Measurements from ENCODE around the gene CLCN2.

Gene CLCN2

DNA sequence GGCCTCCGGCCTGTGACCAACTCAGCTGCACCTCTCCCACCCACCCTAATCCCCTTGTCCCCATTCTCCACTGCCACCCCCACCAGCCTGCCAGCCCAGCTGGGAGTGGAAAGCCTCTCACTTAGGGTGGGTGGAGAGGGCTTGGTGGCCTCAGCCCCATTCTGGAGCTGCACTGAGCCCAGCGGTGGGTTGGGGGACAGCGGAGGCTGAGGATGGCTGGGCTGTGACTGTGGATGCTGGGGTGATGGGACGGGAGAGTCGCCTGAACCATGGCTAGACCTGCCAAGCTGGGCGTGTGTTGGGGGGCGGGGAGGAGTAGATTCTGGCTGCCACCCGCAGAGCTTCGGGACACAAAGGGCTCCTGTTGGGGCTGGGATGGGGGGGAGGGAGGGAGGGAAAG lies 1.8 kb downstream of the CLCN2 start:
- no peak for DNase-seq

DNA sequence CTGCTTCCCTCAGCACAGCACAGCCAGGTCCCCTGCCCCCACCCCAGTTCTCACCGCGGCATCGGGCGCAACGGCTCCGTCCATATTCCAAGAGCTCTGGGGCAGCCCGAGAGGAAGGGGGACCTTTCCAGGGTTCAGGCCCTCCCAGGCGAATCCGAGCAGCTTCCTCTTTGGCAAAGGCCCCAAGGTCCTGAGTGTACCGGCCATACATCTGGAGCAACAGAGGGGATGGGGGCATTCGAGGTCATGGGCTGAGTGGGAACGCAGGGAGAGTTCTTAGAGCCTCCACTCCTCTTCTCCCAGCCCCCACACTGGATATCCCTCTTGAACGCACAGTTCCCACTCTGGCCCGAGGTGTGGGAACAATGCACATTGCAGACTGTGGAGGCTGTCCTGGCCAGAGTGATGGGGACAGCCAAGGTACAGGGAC lies 2.5 kb downstream of the CLCN2 start:
- no peak for DNase-seq

DNA sequence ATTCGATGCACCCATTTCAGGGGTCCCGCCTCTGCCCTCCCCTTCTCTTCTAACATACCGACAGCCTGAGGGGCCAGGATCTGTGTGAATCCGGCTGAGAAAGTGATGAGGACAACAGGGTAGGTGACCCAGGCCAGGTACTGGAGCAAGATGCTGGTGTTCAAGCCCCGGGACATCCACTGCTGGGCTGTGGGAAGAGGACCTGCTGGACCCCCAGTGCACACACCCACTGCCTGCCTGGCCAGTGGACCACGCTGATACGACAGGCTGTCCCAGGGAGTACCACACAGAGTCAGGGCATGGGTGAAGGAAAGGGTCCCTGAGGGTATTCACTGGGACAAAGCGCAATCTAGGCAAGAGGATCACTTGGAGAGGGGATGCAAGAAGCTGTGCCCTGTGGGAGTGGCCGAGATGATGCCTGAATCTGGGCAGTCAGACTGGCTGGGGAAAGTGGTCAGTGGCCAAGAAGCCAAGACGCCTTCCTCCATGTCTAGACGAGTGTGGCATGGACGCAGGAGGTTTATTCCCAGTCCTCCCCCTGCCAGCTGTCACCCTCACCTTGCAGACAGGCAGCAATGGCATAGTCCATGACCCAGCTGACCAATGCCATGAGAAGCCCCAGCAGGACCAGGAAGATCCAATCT lies 3.2 kb downstream of the CLCN2 start:
- DNase-seq: no peak

- DNase-seq: no peak
Observed at GRCh38 chr3:184357248-184358123, 3.9 kb downstream of the CLCN2 start.

DNA sequence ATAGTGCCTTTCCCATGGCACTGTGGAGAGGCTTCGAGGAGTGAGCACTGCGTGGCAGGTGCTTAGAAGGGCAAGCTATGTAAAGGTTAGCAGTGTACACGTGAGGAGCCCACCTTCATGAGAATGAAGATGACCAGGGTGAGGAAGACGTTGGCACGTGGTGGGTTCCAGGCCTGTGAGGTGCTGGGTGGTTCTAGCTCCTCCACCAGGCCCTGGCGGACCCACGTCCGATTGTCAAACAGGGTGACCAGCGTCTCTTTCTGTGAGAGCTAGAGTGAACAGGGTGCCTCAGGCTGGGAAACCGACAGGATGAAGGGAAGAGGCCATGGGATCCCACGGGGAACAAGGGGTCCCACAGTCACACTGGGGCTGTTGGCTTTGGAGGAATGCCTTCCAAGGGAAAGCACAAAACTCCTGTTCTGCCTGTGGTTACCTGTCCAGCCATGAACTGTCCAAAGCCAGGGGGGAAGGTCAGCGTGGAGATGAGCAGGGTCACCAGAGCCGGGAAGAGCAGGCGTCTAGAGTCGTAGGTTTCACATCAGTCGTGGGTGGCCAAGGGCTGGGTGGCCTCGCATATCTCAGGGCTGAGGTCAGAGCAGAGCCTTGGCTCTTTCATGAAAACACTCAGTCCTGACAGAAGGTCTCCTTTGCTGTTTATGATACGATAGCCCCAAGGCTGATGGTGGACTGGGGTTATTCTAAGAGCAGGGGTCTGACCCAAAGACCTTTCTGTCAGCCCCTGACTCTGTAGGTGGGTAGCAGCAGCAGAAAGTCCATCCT lies 6.0 kb downstream of the CLCN2 start:
- no peak for DNase-seq

- DNase-seq: no peak
Observed at GRCh38 chr3:184354754-184355153, 6.7 kb downstream of the CLCN2 start.

- no peak for DNase-seq
Observed at GRCh38 chr3:184354121-184354728, 7.2 kb downstream of the CLCN2 start.

- DNase-seq: no peak
Observed at GRCh38 chr3:184353546-184353941, 7.9 kb downstream of the CLCN2 start.

DNA sequence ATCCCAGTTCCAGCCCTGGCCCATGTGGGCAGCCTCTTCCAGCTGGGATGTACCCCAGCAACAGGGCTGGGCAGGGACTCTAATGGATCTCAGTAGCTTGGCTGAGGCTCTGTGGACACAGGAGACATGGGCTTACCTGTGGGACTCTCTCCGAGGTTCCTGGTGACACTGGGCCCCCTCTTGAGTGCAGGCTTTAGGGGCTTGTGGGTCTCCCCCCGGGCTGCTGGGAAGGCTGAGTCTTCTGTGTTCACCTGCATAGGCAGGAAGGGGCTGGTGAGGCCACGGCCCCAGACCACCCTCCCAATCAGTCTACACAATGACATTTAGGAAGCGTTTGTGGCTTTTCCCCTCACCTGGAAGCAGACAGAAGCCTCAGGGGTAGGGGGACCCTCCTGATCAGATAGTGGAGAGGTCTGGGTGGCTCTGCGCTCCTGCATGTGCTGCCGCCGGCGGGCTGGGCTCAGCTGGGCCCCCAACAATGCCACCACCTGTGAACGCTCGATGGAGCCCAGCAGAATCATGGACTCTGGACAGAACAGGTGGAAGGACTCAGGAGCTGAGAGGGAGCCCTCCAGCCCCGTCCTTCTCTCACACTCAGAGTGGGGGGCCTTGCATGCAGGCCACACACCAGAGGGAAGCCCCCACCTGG lies 8.4 kb downstream of the CLCN2 start:
- DNase-seq: no peak

DNA sequence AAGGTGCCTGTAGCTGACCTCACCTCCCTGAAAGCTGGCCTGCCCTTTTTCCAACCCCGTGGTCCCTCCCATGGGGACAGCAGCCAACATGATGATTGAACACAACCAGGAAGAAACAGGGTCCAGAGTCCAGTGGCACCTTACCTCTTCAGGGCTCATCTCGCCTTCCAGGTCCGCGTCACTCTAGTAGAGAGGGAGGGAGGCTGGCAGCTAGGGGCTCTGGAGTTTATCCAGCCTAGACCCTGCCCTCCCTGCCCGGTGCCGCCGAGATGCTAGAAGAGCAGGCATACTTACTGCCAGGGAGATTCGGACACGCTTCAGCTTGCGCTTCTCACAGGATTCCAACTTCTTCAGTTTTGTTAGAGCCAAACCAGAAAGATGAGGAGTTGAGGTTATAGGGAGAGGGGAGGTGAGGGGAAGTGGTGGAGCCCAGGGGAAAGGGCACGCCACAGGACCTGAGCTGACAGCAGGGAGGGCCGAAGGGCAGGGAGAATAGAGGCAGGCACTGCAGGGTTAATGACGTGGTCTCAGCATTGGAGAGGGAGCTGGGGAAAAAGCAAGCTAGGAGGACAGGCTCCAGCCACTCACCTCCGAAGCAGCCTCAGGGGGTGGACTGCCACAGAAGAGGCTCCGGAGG lies 9.1 kb downstream of the CLCN2 start:
- DNase-seq: no peak

- no peak for DNase-seq
Observed at GRCh38 chr3:184351511-184352148, 9.8 kb downstream of the CLCN2 start.

DNA sequence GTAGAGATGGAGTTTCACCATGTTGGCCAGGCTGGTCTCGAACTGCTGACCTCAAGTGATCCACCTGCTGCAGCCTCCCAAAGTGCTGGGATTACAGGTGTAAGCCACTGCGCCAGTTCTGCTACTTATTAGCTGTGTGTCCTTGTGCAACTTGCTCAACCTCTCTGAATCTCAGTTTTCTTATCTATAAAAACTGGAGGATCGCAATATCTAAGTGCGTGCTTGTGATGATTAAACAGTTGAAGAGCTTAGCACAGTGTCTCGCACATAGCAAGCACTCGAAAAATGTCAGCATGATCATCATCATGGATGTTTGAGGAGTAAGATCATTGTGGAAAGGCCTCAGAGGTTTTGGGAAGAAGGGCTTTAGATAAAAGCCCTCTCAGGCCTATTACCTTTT lies 10.8 kb downstream of the CLCN2 start:
- no peak for DNase-seq

DNA sequence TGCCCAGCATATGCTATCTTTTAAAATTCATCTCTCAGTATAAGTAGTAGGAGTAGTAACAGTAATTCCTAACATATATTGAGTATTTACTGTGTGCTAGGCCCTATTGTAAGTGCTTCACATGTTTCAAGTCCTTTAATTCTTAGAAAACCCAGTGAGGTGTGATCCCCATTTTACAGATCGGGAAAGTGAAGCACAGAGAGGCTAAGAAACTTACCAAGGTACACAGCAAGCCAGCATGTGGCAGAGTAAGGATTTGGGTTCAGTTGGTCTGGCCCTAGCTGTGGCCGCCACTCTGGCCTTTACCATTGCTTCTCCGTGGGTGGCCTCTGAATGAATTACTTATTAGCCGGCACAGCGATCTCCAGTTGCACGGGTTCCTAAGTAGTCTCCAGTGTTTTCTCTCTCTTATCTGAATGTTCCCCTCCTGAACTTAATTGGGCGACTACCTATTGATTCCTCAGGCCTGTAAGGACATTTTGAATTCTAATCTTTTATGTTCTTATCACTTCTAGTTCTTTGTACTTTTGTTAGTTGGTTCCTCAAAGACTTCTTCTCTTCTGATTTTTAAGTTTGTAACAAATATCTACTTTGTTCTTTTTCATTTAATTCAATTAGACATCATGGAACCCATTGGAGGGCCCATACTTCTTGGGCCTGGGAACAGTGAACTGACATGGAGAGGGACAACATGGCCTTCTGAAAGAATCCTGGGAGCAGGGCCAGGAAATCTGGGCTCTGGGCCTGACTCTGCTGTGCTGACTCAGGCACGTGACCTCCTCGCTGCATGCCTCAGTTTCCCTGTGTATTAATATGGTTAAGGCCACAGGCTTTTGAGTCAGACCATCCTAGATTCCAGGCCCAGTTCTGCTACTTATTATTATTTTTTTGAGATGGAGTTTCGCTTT lies 11.6 kb downstream of the CLCN2 start:
- DNase-seq: no peak

- DNase-seq: no peak
Observed at GRCh38 chr3:184348057-184348382, 13.4 kb downstream of the CLCN2 start.

DNA sequence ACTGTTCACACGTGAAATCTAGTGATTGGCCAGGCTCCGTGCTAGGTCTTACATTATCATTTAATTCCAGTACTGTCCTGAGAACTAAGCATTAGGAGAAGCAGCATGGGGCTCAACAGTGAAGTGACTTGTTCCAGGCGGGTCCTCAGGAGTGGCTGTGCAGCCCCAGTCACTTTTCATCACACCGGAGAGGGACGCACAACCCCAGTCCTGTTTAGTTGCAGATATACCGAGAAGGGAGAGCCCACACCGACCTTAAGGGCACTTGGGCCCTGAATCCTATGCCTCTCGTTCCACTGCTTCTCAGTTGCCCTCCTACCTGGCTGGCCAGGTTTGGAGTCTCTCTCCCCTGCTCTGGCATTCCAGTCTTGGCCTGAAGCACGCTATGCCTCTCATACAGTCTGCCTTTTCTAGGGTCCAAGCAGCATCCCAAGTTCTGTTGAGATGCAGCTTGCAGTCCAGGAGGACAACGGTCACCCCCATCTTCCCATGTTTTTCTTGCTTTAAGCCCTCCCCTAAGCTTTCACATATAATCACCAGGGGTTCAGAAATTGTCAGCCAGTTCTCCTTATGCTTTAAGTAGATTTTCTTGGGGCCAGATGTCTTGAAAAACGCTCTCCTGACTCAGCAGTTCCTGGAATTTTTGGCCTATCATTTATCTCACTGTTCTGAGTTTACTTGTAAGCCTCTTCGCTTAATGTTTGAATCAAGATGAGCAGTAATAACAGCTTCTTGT lies 13.9 kb downstream of the CLCN2 start:
- DNase-seq: no peak

DNA sequence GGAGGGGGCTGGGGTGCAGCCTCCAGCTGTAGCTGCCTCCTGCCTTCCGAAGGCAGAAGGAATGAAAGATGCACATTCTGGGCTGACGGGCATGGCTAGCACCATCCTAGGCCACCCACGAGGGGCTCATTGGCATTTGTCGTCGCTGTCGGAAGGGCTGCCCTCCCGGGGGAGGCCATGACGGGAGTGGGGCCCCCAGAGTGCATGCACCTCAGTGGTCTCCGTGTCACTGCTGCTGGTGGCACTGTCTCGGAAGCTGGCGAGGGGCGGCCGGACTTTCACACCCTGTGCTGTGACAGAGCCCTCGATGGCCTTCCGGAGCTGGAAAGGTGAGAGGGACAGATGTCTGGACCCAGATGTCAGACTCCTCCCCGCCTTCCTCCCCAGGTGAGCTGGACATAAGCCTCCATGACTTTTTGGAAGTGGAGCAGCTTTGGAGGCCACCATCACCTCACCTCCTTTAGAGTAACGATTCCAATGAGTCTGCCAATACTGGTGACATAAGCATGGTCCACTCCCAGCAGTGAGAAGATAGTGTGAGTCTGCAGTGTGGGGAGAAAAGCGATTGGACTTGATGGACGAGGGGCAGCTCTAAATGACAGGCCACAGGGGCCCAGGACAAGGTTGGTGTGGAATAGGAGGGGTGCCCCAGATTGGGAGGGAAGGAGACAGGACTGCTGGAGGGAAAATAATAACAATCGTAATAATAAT lies 14.8 kb downstream of the CLCN2 start:
- DNase-seq: no peak

GRCh38 chr3:184345317-184346144 lies 15.9 kb downstream of the CLCN2 start:
- no peak for DNase-seq

- DNase-seq: no peak
Observed at GRCh38 chr3:184344579-184345316, 16.7 kb downstream of the CLCN2 start.

Measured in NCI-H1048 (cell line).